ENCODE measurements around the gene SMR3B. TPM values are rescaled to one million over a fixed set of nuclear protein-coding genes. Genes with fewer than 3 reads are reported as not detected.

SMR3B gene
- total RNA-seq, 1 experiment from 2014 or later, result not detected

- Mint-ChIP-seq H3K36me3 (ENCODE audit: insufficient read depth in 1 of 3, low read depth in 3 of 3) (no peaks in the 10 kb centered on the region), H3K4me3 (no peak within 1 kb of the TSS), H3K4me1 (no peaks in the 10 kb centered on the region), H3K9me3 (no peaks in the 10 kb centered on the region), H3K27me3 (ENCODE audit: low read depth) (no peaks in the 10 kb centered on the region), H3K27ac (no peak within 1 kb of the TSS)
- Histone ChIP-seq H4K8ac (replicated peaks; ENCODE audit: insufficient read length, low read depth, low read length) (no peak within 1 kb of the TSS), H4K5ac (ENCODE audit: insufficient read length, low read depth, low read length) (no peak within 1 kb of the TSS), H2AFZ (ENCODE audit: low read length) (no peak within 1 kb of the TSS), H2BK5ac (ENCODE audit: insufficient read length, low read length) (no peak within 1 kb of the TSS), H3K79me1 (ENCODE audit: insufficient read depth, low read depth, low read length, poor library complexity, severe bottlenecking) (no peaks in the 10 kb centered on the region), H3K18ac (ENCODE audit: insufficient read length, low read depth, low read length) (no peak within 1 kb of the TSS), H3K56ac (ENCODE audit: insufficient read length, low read depth, low read length) (no peak within 1 kb of the TSS), H2BK120ac (ENCODE audit: low read depth, low read length, poor library complexity, severe bottlenecking) (no peak within 1 kb of the TSS), H3K23ac (ENCODE audit: insufficient read length, low read depth, low read length) (no peak within 1 kb of the TSS), H3K9me3 (ENCODE audit: control insufficient read depth, low read depth, low read length) (no peaks in the 10 kb centered on the region), H2BK12ac (ENCODE audit: insufficient read length, low read depth, low read length) (no peak within 1 kb of the TSS), H3K23me2 (ENCODE audit: insufficient read length, low read depth, low read length, poor library complexity, severe bottlenecking) (no peaks in the 10 kb centered on the region), H3K27me3 (ENCODE audit: insufficient read depth, low read length) (no peaks in the 10 kb centered on the region), H3K4me1 (ENCODE audit: insufficient read depth, low read length) (no peaks in the 10 kb centered on the region), H3K9ac (ENCODE audit: extremely low read depth, insufficient read length, low read length) (no peak within 1 kb of the TSS), H3K27ac (ENCODE audit: insufficient read length, low read depth, low read length) (no peak within 1 kb of the TSS), H2BK15ac (ENCODE audit: low read depth, low read length) (no peak within 1 kb of the TSS), H3K14ac (ENCODE audit: insufficient read depth, low read length) (no peak within 1 kb of the TSS), H4K91ac (ENCODE audit: insufficient read length, low read depth, low read length) (no peak within 1 kb of the TSS), H2AK5ac (ENCODE audit: insufficient read length, low read length) (no peak within 1 kb of the TSS), H3K79me2 (ENCODE audit: insufficient read depth, low read length) (no peaks in the 10 kb centered on the region), H3K4me2 (ENCODE audit: insufficient read depth, insufficient read length, low read length) (no peak within 1 kb of the TSS), H3T11ph (ENCODE audit: low read length) (no peak within 1 kb of the TSS), H2BK20ac (ENCODE audit: low read depth, low read length, poor library complexity, severe bottlenecking) (no peak within 1 kb of the TSS), H3K4ac (ENCODE audit: low read depth, low read length) (no peak within 1 kb of the TSS), H4K20me1 (ENCODE audit: control insufficient read depth, insufficient read depth, insufficient read length) (no peaks in the 10 kb centered on the region)
- DNase-seq, result no peak
- no peak for TF ChIP-seq CTCF (conservative IDR thresholded peaks at IDR 0.05)
- WGBS (ENCODE audit: extremely low coverage, insufficient read length, low lambda C conversion rate), result no CpG with 5 or more reads among the region's 3 CpGs
Observed at GRCh38 chr4:70360460-70360859, 22.5 kb upstream of the SMR3B start, which contains the start of gene SMR3A. TSS of gene SMR3A (plus strand) at chr4:70360760. CDS start at chr4:70362116, 1,356 bp downstream.

Data from H9 (cell line).